ENCODE measurements around the gene CNPY3.

Gene CNPY3

GRCh38 chr6:42984924-42985475, 55.7 kb downstream of the CNPY3 start:
- DNase-seq, result no peak

GRCh38 chr6:42987533-42988451, 58.5 kb downstream of the CNPY3 start:
- no peak for DNase-seq

GRCh38 chr6:42988486-42989020, 59.3 kb downstream of the CNPY3 start:
- no peak for DNase-seq
